GM18907 (cell line): ENCODE measurements around the gene GPRC6A.

Experiments used
- ATAC-seq: cut with Tn5 transposase; IDR thresholded peaks from one replicate; pipeline ENCODE4 v1.9.1; 2021; ENCODE audit warnings: mild to moderate bottlenecking, moderate library complexity; ENCODE audit not compliant: unreplicated experiment

GPRC6A gene

DNA sequence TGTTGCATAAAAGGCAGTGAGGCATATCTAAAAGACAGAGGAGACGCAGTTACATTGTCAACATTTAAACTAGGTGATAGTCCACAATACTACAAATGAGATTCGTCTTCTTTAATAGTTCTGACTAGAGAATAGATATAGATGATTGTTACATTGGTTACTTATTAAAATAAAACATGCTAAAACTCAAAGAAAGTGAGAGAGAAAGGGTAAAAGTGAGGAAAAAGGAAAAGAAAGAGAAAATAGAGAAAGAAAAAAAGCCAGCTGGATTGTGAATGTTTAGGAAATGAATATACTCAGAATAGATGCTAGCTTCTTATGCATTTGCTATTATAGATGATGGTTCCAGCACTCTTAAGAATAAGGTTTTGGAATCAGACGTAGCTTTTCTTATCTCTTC is 35.7 kb downstream of the GPRC6A start:
- no peak for ATAC-seq

DNA sequence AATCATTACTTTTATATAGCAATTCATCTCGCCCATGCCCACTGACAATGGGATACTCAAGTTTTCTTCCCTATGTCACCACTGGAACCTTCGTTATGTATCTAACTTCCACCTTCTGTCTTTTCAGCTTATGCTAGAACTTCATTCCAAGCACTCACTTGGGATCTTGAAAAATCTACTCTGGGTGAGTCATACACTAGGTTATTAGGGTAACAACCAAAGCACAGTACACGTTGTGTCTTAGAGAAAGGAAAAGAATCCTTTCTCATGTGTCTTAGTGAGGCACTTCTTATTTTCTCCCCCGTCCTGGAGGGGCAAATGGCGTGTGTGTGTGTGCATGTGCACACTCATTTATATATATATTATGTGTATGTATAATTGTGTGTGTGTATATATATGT is 45.0 kb downstream of the GPRC6A start:
- no peak for ATAC-seq

DNA sequence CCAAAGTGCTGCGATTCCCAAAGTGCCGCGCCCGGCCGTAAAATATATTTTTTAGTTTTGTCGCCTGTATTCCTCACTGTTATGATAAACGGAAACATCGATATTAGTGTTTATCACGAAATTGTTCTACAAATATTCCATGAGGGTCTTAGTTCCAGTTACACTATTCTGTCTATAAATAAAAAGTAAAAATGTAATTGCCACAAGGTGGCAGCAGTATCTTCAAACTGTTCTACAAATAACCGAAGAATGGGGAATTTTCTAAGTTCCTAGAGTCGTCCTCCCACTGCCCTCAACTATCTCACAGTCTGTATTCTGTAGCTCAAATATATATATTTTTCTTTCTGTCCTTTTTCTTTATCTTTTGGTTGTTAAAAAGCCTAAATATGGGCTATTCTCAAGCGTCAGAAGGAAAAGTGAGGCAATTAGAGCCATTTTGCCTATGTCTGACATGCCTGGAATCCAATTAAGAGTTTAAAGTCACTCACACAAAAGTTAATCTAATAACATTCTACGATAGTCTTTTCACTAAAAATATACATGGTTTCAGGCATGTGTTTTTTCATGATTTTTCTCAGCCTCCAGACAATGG is 49.2 kb downstream of the GPRC6A start:
- peak; percentile 88 for ATAC-seq

DNA sequence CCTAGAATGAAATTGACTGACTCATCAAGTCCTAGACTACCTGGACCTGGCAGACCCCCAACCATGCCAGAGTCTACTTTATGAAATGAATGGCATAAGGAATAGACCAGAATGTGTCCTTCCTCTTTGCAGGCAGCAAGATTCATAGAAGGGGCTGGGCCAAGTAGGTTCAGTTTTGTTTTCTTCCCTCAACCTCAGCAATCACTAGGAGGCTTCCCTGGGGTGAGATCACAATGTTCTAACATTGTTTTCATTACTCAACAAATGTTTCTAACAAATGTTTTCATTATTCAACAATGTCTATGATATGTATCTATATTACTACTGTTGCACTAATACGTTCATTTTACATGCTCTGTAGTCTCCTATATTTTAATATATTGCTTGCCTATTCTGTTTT is 55.0 kb downstream of the GPRC6A start:
- no peak for ATAC-seq

DNA sequence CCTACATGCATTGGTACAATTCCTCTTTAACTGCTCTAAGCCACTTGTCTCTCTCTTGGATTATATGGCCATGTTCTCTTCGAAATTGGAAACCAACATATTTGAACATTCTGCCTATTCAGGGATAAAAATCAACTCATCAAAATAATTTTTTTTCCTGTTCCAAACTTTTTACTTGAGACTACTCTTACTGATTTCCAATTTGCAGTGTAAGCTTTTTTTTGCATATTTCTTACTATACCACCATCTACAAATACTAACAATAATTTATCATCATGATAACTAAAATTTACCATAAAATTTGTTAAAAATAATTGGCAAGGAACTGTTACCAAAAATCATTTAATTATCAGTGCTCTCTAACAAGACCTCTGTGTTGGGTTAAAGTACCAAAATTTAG is 56.4 kb downstream of the GPRC6A start:
- no peak for ATAC-seq

DNA sequence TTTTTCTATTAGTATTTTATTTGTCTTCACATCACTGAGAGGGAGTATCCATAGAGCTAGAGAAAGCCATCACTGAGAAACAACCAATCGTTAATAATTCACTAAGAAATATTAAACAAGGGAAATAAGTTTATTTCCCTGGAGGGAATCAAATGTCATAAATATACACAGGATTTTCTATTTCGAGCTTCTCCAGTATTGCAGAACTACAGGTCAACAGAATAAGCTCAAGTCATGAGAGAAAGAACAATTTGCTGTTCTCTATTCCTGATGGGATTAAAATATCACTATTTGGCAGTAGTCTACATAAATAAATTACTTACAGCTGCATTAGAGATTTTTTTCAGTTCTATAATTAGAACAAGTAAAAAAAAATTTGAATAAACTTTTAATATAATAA is 61.2 kb downstream of the GPRC6A start:
- ATAC-seq: no peak

DNA sequence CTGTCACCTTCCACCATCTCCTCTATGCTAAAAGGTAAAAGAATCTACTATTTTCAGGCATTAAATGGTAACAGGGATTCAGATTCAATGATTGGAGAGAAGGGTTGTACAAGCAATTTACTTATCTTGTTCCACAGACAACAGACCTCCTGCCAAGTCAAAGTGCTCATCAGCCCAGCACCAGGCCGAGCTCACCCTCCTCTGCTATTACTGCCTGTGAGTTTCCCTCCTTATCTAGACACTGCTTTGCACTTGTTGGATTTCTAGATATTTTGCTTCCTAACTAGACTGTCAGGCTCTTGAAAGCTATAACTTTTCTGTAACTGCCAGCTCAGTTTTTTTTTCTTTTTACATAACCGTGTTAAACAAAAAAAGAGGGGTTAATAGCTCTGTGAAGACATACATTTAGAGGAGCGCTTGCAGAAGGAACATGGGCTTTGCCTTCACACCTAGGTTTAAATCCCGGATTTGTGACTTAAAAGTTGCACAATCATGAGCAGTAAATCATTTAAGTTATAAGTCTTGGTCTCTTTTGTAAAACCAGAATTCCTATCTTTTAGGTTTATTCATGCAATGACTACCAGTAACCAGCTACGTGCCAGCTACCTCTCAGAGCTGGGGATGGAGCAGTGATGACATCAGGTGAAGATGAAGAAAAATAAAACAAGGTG is 62.2 kb downstream of the GPRC6A start:
- ATAC-seq: no peak

DNA sequence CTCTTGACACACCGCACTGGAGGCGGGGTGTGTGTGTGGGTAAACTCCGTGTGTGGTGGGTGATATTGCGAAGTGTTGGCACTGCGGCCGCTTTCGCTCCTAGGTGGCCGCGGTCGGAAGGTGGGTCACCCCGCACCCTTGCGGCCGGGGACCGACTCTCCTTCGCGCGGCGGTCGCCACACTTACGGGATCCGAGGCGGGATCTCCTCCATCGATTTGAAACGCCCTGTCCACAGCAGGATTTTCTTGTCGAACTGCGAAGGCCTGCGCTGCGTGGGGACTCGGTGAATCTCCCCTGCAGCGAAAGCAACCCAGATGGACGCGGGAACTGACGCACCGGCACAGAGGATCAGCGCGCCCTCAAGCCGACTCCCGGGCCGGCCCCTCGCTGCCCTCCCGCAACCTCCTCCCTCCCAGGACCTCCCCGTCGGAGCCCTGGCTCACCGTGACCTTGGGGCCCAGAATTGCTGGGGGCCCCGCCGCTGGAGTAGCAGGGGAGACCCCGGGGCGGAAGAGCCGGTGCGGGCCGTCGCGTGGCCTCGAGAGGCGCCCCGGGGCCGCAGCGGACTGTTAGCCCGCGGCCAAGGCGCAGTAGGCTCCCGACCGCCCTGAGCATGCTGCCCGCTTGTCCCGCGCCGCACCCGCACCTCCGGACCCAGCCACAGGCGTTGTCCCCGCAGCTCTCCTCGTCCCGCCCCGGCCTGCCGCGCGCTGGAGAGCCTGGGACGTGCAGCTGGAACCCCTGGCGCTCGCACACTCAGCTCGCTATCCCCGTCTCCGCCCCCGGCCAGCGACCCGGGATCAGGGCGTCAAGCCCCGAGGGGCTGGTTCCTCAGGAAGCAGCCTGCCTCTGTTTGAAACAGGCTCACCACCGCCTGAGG is 63.7 kb downstream of the GPRC6A start, which contains the start of gene FAM162B:
TSS of gene FAM162B (minus strand) at position 759 of the 881 bp plus-strand sequence. CDS start at position 616, 143 bp downstream.
- ATAC-seq: peak; percentile 53

DNA sequence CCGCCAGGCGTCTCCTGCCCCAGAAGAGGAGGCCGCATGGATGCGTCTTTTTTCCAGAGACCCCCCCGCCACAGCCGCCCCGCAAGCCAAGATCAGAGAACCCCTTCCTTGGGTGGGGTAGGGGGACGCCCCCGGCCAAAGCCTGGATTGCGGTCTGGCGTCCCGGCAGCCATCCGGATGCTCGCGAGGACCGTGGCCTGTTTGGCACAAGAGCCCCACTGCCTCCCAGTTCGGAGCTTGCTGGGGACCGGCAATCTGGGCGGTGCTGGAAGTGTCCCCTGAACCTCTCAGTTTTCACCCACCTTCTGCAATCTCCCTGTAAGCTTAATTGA is 64.3 kb downstream of the GPRC6A start:
- no peak for ATAC-seq

DNA sequence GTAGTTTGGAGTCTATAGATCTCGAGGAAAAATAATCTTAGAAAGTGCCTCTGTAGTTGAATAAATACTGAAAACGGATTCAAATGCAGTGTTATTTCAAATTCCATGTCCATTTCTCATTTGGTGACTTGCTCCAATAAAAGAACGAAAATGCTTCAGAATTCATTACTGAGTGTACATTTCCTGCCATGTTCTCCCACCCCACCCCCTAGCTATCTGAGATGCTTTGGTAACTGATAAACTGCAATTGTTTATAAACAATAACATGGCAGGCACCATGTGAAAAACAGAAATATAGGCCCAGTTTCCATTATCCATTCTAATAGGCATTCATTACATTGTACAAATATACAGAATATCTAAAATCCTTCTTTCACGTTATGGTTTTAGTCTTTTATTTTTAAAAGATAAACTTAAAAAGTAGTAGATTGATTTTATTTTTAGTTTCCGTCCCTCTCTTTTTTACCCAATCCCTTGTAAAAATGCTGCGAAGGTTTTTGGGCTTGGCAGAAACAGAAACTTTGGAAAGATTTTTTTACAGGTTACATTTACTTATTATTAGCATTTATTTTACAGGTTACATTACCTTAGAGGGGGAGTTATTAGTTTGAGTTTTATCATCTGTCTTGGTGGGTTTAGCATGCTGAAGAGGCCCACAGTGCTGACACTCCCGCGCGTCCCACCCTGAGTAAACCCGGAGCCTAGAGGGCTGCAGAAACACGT is 64.8 kb downstream of the GPRC6A start:
- no peak for ATAC-seq

DNA sequence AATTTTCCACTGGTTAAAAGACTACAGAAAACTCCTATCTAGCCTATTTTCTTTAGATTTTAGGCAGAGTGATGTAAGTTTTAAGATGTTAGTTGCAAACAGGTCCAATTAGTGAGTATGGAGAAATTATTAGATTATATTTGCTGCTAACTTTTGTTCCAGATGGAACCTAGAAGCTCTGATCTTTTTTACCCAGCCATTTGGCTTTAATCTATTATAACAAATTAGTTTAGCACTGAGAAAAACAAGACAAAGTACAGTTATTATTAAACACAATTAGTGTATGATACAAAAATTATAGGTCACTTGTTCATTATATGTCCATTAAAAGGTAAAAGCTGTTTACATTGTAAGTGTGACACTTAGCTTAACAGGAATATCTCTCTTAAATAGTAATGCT is 65.8 kb downstream of the GPRC6A start:
- ATAC-seq: no peak

DNA sequence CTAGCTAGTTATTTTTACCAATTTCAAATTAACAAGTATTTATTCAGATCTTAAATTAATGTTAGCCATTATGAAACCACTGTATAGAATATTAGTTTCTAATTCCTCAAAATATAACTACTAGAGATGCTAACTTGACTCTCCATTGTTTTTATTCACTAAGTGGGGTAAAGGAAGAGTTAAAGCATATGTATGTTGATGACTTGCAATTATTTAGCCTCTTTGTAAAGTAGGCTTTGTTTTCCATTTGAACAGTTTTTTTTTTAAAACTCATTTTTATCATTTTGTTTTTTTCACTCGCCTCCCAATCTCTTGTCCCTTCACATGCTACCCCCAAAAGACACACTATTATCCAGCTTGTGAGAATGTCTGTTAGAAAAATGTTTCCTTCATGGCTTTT is 66.6 kb downstream of the GPRC6A start:
- ATAC-seq: no peak

DNA sequence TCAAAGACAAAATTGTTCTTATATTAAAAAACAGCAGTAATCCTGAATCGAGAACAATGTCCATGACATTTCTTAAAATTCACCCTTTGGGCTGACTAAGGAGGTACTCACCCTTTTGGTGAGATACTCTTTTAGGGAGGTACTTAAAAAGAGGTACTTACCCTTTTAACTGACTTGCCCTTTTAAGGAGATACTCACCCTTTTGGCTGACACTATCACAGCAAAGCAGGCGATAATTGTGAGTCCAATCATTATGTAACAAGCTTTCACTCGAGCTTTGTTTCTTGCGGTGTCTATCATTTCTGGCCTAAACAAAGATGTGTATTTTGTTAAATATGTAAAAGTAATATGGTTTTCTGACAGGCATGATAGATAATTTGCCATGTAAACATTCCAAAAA is 67.1 kb downstream of the GPRC6A start:
- no peak for ATAC-seq

DNA sequence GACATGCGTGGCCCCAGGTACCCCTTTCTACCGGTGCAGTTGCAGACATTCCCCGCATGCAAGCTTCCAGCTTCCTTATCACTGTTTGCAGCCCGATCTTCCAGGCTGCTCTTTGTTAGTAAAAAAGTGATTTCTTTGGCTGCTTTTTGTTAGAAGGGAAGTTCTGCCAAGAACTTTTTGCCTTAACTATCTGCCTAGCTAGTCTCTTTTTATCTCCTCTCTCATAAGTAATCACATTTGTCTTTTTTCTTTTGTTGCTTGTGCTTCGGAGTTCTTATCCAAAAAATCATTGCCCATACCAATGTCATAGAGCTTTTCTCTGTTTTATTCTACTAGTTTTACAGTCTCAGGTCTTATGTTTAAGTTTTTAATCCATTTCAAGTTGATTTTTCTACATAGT is 83.7 kb downstream of the GPRC6A start:
- no peak for ATAC-seq
